HepG2 (cell line): ENCODE data around the gene CDH23. TPM values are rescaled to one million over a fixed set of nuclear protein-coding genes. Genes with fewer than 3 reads are reported as not detected.

Experiments used
- ESRRA ChIP-seq: sonication (generic); formaldehyde crosslinking; IDR thresholded peaks from 2 replicates; pipeline ENCODE4 v1.5.1; 2020; ENCODE audit warnings: mild to moderate bottlenecking, low read depth, missing genetic modification reagents
- ETV5 ChIP-seq: IDR thresholded peaks from 2 replicates; pipeline ENCODE4 v1.6.1; 2018; ENCODE audit warnings: missing biosample characterization, missing genetic modification reagents, inconsistent platforms, borderline replicate concordance
- IRX3 ChIP-seq: sonication (generic); formaldehyde crosslinking; IDR thresholded peaks from 2 replicates; pipeline ENCODE4 v1.8.1; 2023; ENCODE audit warnings: mild to moderate bottlenecking, low read depth, missing genetic modification reagents, borderline replicate concordance
- MEF2D ChIP-seq: sonication (generic); formaldehyde crosslinking; IDR thresholded peaks from 2 replicates; pipeline ENCODE4 v1.5.1; 2020; ENCODE audit warnings: mild to moderate bottlenecking, missing genetic modification reagents
- NFYB ChIP-seq: sonication (generic); formaldehyde crosslinking; IDR thresholded peaks from 2 replicates; pipeline ENCODE4 v1.4.0; 2020; ENCODE audit warnings: missing genetic modification reagents
- STAT5B ChIP-seq: sonication (generic); formaldehyde crosslinking; IDR thresholded peaks from 2 replicates; pipeline ENCODE4 v1.4.0; 2020; ENCODE audit warnings: missing genetic modification reagents
- ZBTB1 ChIP-seq: sonication (generic); formaldehyde crosslinking; IDR thresholded peaks from 2 replicates; pipeline ENCODE4 v1.4.0; 2020; ENCODE audit warnings: missing genetic modification reagents, borderline replicate concordance
- ZNF230 ChIP-seq: sonication (generic); formaldehyde crosslinking; IDR thresholded peaks from 2 replicates; pipeline ENCODE4 v1.4.0; 2020; ENCODE audit warnings: mild to moderate bottlenecking, missing genetic modification reagents
- ZNF232 ChIP-seq: sonication (generic); formaldehyde crosslinking; IDR thresholded peaks from 2 replicates; pipeline ENCODE4 v1.4.0; 2020; ENCODE audit warnings: missing genetic modification reagents, borderline replicate concordance
- ZSCAN25 ChIP-seq: sonication (generic); formaldehyde crosslinking; IDR thresholded peaks from 2 replicates; pipeline ENCODE4 v1.8.0; 2022; ENCODE audit warnings: mild to moderate bottlenecking, missing genetic modification reagents
- polyA plus RNA-seq, 8 experiments: library from polyadenylated mRNA; depleted of rRNA in 3 of 8; stranded (reverse) in 7 of 8; unstranded in 1 of 8; fragments of >200 nt; fragmentation: Illumina TruSeq in 4 of 8; extraction: Trizol in 4 of 8; gene quantifications; 2 replicates each; pipeline versions ENCODE4 v1.2.1 to v1.2.3, GENCODE V29; 2011 to 2016; ENCODE audit warnings: low read depth in 4 of 8, missing spikeins in 1 of 8, mixed read lengths in 1 of 8; ENCODE audit not compliant: insufficient read depth in 1 of 8
- total RNA-seq, 5 experiments: library from RNA; depleted of rRNA; stranded (reverse); fragments of >200 nt; fragmentation: Illumina TruSeq; extraction: Trizol; gene quantifications; 2 replicates each; pipeline ENCODE4 v1.2.3, GENCODE V29; 2016; ENCODE audit warnings: low read depth in 1 of 5
- TF ChIP-seq, protein P1 (sequence below): sonication (generic); formaldehyde crosslinking; IDR thresholded peaks from 2 replicates; pipeline ENCODE4 v1.4.0; 2020; ENCODE audit warnings: mild to moderate bottlenecking, missing genetic modification reagents
- TF ChIP-seq, protein P2 (sequence below): sonication (generic); formaldehyde crosslinking; IDR thresholded peaks from 2 replicates; pipeline ENCODE4 v1.4.0; 2020; ENCODE audit warnings: missing genetic modification reagents

The CDH23 gene
- total and polyA plus RNA-seq, 2 of the 13 experiments (the other 11 are each of a cell fraction or from before 2014, with no cell fraction given): 0.13 TPM; not detected in 1

DNA sequence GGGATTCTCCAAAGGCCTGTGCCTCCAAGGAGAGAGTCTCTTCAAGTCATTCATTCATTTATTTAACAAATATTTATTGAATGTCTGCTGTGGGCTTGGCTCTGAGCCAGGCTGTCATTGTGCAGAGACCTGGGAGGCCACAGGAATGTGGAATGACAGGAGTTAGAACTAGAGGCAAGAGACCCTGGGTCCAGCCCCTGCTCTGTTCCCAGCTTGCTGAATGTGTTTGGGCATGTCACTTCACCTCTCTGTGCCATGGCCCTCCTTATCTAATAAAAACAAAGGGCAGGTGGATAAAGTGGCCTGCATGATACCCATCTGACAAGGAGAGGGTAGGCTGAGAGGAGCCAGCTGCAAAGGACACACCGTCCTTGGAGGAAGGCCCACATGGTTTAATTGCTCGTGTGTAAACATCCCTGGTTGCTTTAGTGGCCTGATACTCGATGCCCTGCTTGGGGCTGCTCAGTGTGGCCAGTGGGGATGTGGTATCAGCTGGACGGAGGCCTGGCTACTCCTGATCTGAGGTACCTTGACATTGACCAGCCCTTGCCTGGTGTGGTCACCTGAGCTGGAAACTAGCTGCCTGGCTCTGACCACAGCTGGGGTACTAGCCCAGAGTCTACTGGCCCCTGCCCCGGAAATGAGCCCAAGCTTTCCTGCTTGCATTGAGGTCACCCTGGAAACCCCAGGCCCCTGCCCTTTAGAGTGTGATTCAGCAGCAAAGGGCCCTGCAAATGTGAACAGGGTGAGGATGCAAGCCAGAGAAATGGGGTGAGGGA lies 116.2 kb downstream of the CDH23 start (continued):
- TF ChIP-seq, protein P1, sequence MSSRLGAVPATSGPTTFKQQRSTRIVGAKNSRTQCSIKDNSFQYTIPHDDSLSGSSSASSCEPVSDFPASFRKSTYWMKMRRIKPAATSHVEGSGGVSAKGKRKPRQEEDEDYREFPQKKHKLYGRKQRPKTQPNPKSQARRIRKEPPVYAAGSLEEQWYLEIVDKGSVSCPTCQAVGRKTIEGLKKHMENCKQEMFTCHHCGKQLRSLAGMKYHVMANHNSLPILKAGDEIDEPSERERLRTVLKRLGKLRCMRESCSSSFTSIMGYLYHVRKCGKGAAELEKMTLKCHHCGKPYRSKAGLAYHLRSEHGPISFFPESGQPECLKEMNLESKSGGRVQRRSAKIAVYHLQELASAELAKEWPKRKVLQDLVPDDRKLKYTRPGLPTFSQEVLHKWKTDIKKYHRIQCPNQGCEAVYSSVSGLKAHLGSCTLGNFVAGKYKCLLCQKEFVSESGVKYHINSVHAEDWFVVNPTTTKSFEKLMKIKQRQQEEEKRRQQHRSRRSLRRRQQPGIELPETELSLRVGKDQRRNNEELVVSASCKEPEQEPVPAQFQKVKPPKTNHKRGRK: no peak
- TF ChIP-seq ESRRA: no peak
- no peak for TF ChIP-seq IRX3 (CRISPR knock-in tag)
- no peak for TF ChIP-seq MEF2D (CRISPR knock-in tag)
- no peak for TF ChIP-seq ZNF232 (CRISPR knock-in tag)
- no peak for TF ChIP-seq NFYB (CRISPR knock-in tag)
- TF ChIP-seq STAT5B (CRISPR knock-in tag): no peak
- TF ChIP-seq ETV5 (CRISPR knock-in tag): no peak
- TF ChIP-seq ZBTB1: no peak
- no peak for TF ChIP-seq ZSCAN25
- no peak for TF ChIP-seq ZNF230
- TF ChIP-seq, protein P2, sequence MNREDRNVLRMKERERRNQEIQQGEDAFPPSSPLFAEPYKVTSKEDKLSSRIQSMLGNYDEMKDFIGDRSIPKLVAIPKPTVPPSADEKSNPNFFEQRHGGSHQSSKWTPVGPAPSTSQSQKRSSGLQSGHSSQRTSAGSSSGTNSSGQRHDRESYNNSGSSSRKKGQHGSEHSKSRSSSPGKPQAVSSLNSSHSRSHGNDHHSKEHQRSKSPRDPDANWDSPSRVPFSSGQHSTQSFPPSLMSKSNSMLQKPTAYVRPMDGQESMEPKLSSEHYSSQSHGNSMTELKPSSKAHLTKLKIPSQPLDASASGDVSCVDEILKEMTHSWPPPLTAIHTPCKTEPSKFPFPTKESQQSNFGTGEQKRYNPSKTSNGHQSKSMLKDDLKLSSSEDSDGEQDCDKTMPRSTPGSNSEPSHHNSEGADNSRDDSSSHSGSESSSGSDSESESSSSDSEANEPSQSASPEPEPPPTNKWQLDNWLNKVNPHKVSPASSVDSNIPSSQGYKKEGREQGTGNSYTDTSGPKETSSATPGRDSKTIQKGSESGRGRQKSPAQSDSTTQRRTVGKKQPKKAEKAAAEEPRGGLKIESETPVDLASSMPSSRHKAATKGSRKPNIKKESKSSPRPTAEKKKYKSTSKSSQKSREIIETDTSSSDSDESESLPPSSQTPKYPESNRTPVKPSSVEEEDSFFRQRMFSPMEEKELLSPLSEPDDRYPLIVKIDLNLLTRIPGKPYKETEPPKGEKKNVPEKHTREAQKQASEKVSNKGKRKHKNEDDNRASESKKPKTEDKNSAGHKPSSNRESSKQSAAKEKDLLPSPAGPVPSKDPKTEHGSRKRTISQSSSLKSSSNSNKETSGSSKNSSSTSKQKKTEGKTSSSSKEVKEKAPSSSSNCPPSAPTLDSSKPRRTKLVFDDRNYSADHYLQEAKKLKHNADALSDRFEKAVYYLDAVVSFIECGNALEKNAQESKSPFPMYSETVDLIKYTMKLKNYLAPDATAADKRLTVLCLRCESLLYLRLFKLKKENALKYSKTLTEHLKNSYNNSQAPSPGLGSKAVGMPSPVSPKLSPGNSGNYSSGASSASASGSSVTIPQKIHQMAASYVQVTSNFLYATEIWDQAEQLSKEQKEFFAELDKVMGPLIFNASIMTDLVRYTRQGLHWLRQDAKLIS (CRISPR knock-in tag): no peak
